Uterus (tissue), 4 donors: ENCODE results near the gene CHEK1. TPM values are rescaled to one million over a fixed set of nuclear protein-coding genes. Genes with fewer than 3 reads are reported as not detected.

Experiments used
- DNase-seq, 2 donors: peaks; one replicate each; pipeline ENCODE4 v3.0.0-alpha.2; 2019 to 2020
- H3K27ac ChIP-seq, 2 donors: fragments of 200-600 bp; sonication (generic); 1 replicate in 1 of 2; 2 replicates in 1 of 2; pipeline ENCODE4 v1.5.1; 2016 to 2018
- H3K27me3 ChIP-seq, 2 donors: fragments of 200-600 bp; sonication (generic); one replicate each; pipeline ENCODE4 v1.5.1; 2018 to 2019; ENCODE audit warnings: control low read depth in 1 of 2
- H3K36me3 ChIP-seq, 2 donors: fragments of 200-600 bp; sonication (generic); one replicate each; pipeline ENCODE4 v1.5.1; 2019; ENCODE audit warnings: control low read depth in 1 of 2
- H3K4me1 ChIP-seq, 2 donors: fragments of 200-600 bp; sonication (generic); one replicate each; pipeline ENCODE4 v1.5.1; 2018 to 2019; ENCODE audit warnings: control low read depth in 1 of 2
- H3K4me3 ChIP-seq, 2 donors: fragments of 200-600 bp; sonication (generic); 1 replicate in 1 of 2; 2 replicates in 1 of 2; pipeline ENCODE4 v1.5.1; 2018 to 2019; ENCODE audit warnings: mild to moderate bottlenecking in 1 of 2
- H3K9me3 ChIP-seq, 2 donors: fragments of 200-600 bp; sonication (generic); one replicate each; pipeline ENCODE4 v1.5.1; 2019; ENCODE audit warnings: control low read depth in 1 of 2
- POLR2A ChIP-seq, 2 donors: fragments of 450-650 bp; IDR thresholded peaks; one replicate each; pipeline ENCODE4 v1.6.1; 2016; ENCODE audit warnings: antibody characterized with exemption in 2 of 2, mild to moderate bottlenecking in 1 of 2, moderate library complexity in 1 of 2
- intact Hi-C: fragments of 100-400 bp; cut with DNase I; formaldehyde crosslinking; loops from one replicate; pipeline ENCODE4 v1.15.1; 2023; ENCODE audit warnings: low total_unique reads
- total RNA-seq, 4 donors: library from RNA; depleted of rRNA in 3 of 4; stranded (reverse); fragments of >200 nt in 3 of 4; gene quantifications; one replicate each; pipeline versions ENCODE4 v1.1.0 to v1.2.4, GENCODE V29; 2014 to 2023
- TF ChIP-seq, protein P1 (sequence below), 4 experiments: fragments of 200-600 bp in 2 of 4; fragments of 450-650 bp in 2 of 4; sonication (generic) in 2 of 4; IDR thresholded peaks; one replicate each; pipeline ENCODE4 v1.5.1; 2016 to 2019; ENCODE audit warnings: antibody characterized with exemption in 4 of 4, mild to moderate bottlenecking in 2 of 4, moderate library complexity in 1 of 4
- donor health status: DM: yes; HTN: yes; CAD: no.

CHEK1 gene
- total RNA-seq, 4 donors from 2014 or later: 1.6 to 35.4 (median 2.6) TPM; not detected in 1

DNA sequence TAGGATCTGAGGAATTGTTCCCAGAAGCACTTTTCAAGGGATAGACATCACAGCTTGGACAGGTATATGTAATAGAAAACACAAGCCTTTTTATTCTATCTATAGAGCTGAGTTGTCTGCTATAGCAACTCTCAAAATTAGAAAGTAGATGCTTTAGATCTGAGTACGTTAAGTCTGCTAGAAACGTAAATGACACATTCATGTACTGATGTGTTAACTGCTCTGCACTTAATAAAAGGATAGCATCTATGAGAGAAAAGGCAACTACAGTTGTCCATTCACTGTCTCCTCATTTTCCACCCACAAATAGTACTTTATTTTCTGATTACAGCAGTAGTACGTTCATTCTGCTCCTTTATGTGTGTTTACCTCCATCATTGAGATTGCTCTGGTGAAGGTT lies 38.3 kb upstream of the CHEK1 start:
- DNase-seq: no peak
- intact Hi-C loops: no loop called here
- no peak overlapping the region for H3K27ac ChIP-seq
- no peaks in the 10 kb centered on the region for H3K4me1 ChIP-seq
- H3K36me3 ChIP-seq: no peaks in the 10 kb centered on the region
- no peak for TF ChIP-seq POLR2A (IDR thresholded peaks at IDR 0.05)
- TF ChIP-seq, protein P1, sequence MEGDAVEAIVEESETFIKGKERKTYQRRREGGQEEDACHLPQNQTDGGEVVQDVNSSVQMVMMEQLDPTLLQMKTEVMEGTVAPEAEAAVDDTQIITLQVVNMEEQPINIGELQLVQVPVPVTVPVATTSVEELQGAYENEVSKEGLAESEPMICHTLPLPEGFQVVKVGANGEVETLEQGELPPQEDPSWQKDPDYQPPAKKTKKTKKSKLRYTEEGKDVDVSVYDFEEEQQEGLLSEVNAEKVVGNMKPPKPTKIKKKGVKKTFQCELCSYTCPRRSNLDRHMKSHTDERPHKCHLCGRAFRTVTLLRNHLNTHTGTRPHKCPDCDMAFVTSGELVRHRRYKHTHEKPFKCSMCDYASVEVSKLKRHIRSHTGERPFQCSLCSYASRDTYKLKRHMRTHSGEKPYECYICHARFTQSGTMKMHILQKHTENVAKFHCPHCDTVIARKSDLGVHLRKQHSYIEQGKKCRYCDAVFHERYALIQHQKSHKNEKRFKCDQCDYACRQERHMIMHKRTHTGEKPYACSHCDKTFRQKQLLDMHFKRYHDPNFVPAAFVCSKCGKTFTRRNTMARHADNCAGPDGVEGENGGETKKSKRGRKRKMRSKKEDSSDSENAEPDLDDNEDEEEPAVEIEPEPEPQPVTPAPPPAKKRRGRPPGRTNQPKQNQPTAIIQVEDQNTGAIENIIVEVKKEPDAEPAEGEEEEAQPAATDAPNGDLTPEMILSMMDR (IDR thresholded peaks at IDR 0.05): no peak
- no peaks in the 10 kb centered on the region for H3K27me3 ChIP-seq
- H3K4me3 ChIP-seq: no peak overlapping the region
- H3K9me3 ChIP-seq: no peaks in the 10 kb centered on the region

DNA sequence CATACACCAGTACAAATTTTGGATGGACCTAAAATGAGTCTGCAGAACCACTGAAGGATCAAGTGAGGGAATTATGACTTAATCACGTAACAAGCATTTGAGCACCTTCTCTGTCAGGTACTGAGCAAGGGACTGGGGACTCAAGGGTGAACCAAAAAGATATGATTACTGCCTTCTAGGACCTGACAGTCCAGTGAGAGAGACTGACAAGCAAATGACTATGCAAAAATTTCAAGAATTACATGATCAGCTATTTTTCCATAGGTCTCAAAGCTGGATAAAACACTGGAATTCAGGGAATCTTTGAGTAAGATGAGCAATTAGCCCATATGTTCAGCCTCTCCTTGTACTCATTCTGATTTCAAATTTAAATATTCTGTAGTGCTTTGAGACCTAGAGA lies 37.5 kb upstream of the CHEK1 start:
- Histone ChIP-seq H3K4me3 (no peak overlapping the region), H3K9me3 (no peaks in the 10 kb centered on the region), H3K36me3 (no peaks in the 10 kb centered on the region), H3K27me3 (no peaks in the 10 kb centered on the region), H3K4me1 (no peaks in the 10 kb centered on the region), H3K27ac (no peak overlapping the region)
- intact Hi-C loops: no loop called here
- no peak for TF ChIP-seq POLR2A (IDR thresholded peaks at IDR 0.05)
- TF ChIP-seq, protein P1 (IDR thresholded peaks at IDR 0.05): no peak
- DNase-seq: no peak

DNA sequence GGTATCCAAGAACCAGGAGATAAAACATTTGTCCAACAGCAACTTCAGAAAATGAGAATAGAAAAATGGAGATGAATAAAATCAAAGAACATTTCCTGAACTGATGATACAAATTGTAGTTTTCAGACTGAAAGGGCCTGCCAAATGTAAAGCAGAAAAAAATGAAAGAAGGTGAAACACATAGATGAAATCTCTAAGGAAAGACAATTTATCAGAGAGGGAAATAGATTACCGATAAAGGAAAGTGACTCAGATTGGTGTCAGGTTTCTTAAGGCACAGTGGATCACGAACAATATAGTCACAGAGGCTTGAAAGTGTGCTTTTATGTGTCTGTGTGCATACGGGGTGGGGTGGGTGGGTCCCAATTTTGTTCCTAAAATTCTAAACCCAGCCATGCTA lies 36.5 kb upstream of the CHEK1 start:
- H3K27me3 ChIP-seq: no peaks in the 10 kb centered on the region
- no peak for TF ChIP-seq POLR2A (IDR thresholded peaks at IDR 0.05)
- TF ChIP-seq, protein P1 (IDR thresholded peaks at IDR 0.05): no peak
- H3K9me3 ChIP-seq: no peaks in the 10 kb centered on the region
- no peaks in the 10 kb centered on the region for H3K36me3 ChIP-seq
- intact Hi-C loops: no loop called here
- H3K4me3 ChIP-seq: no peak overlapping the region
- DNase-seq: no peak
- H3K27ac ChIP-seq: no peak overlapping the region
- no peaks in the 10 kb centered on the region for H3K4me1 ChIP-seq

DNA sequence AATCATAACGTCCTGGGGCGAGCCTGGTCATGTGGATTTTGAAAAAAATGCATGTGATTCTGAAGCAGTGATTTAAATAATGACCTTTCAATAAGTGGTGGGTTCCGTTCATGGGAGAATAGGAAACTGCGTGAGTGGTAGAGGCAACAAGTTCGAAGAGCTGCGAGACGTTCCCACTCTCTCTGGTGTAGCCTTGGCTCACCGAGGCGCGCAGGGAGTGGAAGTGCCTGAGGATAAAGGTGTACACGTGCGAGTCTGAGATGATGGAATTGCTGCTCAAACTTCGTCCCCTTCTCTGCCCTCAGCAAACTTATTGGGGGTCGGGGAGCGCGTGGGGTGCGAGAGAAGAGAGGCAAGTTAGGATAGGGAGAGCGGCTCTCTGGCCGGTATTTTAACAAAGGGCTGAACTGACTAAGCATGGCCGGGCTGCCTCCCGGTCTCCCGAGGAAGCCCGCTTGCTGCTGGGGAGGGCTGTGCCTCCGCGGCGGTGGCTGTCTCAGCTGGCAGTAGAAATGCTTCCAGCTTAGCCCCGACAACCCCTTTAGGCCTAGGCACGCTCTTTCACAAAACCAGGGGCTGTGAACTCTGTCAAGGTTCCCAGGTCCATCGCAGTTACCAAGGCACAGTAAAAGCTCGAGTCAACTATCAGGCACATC lies 33.2 kb upstream of the CHEK1 start:
- no peaks in the 10 kb centered on the region for H3K27me3 ChIP-seq
- TF ChIP-seq POLR2A (IDR thresholded peaks at IDR 0.05): no peak
- TF ChIP-seq, protein P1 (IDR thresholded peaks at IDR 0.05): no peak
- no peaks in the 10 kb centered on the region for H3K4me1 ChIP-seq
- H3K4me3 ChIP-seq: peak overlapping the region; percentile 61 to 69
- H3K9me3 ChIP-seq: no peaks in the 10 kb centered on the region
- intact Hi-C loops: no loop called here
- H3K27ac ChIP-seq: peak overlapping the region; percentile 97 to 98
- H3K36me3 ChIP-seq: no peaks in the 10 kb centered on the region
- DNase-seq: peak; percentile 23 to 43

DNA sequence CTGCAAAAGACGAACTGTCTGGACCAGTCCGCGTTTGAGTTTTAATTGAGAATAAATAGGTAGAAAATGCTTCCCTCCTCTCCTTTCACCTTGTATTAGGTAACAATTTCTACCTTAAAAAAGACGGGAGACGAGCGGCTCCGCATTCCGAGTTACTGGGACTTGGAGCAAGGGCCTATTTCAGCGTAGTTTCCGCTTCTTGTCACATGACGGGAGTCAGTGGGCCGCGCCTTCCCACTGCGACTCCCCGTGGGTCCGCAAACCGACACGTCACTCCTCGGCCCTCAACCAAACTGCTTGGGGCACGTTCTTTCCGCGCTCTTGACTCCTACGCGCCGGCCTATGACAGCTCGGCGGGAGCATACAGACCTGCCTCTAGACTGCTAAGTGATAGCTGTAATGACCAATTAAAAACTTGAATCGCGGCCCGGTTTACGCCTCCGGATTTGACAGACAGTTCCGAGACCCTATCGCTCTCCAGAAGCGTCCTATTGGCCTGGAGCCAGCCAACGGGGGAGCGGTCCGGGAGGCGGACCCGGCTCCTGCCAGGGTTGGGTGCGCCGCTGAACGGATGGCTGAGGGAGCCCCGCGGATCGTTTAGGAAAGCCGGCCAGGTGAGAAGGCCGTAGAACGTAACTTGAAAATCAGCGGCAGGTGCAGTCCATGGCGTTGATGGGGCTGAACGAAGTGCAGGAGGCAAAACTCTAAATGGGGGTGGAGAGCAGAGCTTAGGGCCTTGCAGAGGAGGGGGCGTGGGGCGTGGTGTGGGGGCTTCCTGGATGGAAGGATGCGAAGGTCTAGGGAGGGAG lies 32.5 kb upstream of the CHEK1 start, which contains the start of gene STT3A:
Gene STT3A (plus strand): TSS at position 548 of the 809 bp plus-strand sequence. CDS start 3,064 bp downstream, outside the sequence.
- intact Hi-C loops: no loop called here
- DNase-seq: peak; percentile 100
- Histone ChIP-seq H3K9me3 (no peaks in the 10 kb centered on the region), H3K36me3 (no peaks in the 10 kb centered on the region), H3K27ac (peak within 1 kb of the TSS; percentile 97 to 98), H3K27me3 (no peaks in the 10 kb centered on the region), H3K4me1 (no peaks in the 10 kb centered on the region), H3K4me3 (peak within 1 kb of the TSS; percentile 98 to 99)
- peak; percentile 82 to 97 for TF ChIP-seq POLR2A (IDR thresholded peaks at IDR 0.05)
- TF ChIP-seq, protein P1 (IDR thresholded peaks at IDR 0.05): no peak
